Astrocyte of the spinal cord (primary cell): ENCODE data around the gene IDH3A.

Experiments used
- DNase-seq: peaks from one replicate; pipeline ENCODE4 v3.0.0; 2011; ENCODE audit warnings: low read depth, low spot score
- H3K4me3 ChIP-seq: 2 replicates; pipeline ENCODE4 v1.5.1; 2011; ENCODE audit warnings: low read depth, mild to moderate bottlenecking, low read length, moderate library complexity
- in situ Hi-C: cut with HindIII; loops from 2 replicates; pipeline ENCODE4 v1.10.0; 2017; ENCODE audit warnings: low sequenced_read_pairs
- TF ChIP-seq, protein P1 (sequence below): IDR thresholded peaks from 2 replicates; pipeline ENCODE4 v1.5.1; 2012; ENCODE audit warnings: low read depth, mild to moderate bottlenecking, low read length, inconsistent platforms

The IDH3A gene

DNA sequence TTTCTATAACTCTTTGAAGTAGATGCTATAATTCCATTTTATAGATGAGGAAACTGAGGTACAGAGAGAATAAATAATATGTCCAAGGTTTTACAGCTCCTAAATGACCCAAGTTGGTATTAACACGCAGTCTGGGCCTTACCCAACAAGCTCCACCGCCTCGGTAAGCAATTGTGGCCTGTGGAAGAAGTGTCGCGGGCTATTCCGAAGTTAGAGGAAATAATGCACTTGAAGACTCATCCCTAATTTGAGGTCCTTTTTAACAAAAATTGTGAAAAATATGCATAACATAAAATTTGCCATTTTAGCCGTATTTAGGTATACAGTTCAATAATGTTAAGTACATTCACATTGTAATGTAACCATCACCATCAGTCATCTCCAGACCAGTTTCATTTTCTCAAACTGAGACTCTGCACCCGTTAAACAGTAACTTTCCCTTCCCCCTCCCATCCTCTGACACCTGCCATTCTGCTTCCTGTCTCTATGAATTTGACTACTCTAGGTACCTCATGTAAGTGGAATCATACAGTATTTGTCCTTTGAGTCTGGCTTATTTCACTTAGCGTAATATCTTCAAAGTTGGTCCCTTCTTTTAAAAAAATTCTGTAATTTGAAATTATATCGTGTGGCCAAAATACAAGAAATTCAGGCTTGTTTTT is 18.2 kb downstream of the IDH3A start:
- TF ChIP-seq, protein P1, sequence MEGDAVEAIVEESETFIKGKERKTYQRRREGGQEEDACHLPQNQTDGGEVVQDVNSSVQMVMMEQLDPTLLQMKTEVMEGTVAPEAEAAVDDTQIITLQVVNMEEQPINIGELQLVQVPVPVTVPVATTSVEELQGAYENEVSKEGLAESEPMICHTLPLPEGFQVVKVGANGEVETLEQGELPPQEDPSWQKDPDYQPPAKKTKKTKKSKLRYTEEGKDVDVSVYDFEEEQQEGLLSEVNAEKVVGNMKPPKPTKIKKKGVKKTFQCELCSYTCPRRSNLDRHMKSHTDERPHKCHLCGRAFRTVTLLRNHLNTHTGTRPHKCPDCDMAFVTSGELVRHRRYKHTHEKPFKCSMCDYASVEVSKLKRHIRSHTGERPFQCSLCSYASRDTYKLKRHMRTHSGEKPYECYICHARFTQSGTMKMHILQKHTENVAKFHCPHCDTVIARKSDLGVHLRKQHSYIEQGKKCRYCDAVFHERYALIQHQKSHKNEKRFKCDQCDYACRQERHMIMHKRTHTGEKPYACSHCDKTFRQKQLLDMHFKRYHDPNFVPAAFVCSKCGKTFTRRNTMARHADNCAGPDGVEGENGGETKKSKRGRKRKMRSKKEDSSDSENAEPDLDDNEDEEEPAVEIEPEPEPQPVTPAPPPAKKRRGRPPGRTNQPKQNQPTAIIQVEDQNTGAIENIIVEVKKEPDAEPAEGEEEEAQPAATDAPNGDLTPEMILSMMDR: no peak
- in situ Hi-C loops: no loop called here
- H3K4me3 ChIP-seq: no peak overlapping the region
- DNase-seq: no peak

DNA sequence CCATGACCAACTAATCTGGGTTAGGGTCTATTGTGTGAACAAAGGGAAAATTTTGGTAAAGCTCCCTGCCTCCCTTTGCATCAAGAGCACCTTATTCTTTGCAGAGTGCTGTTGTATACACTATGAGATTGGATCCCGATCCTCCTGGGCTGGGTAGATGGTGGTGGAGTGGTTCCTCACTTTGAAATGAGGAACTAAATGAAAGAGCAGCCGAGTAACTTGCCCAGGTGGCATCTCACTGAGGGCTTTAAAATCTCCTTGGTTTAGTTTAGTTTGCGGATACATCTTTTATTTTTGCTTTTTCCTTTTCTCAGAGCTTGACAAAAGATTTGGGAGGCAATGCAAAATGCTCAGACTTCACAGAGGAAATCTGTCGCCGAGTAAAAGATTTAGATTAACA is 19.4 kb downstream of the IDH3A start:
- H3K4me3 ChIP-seq: no peak overlapping the region
- TF ChIP-seq, protein P1: no peak
- in situ Hi-C loops: no loop called here
- DNase-seq: no peak

DNA sequence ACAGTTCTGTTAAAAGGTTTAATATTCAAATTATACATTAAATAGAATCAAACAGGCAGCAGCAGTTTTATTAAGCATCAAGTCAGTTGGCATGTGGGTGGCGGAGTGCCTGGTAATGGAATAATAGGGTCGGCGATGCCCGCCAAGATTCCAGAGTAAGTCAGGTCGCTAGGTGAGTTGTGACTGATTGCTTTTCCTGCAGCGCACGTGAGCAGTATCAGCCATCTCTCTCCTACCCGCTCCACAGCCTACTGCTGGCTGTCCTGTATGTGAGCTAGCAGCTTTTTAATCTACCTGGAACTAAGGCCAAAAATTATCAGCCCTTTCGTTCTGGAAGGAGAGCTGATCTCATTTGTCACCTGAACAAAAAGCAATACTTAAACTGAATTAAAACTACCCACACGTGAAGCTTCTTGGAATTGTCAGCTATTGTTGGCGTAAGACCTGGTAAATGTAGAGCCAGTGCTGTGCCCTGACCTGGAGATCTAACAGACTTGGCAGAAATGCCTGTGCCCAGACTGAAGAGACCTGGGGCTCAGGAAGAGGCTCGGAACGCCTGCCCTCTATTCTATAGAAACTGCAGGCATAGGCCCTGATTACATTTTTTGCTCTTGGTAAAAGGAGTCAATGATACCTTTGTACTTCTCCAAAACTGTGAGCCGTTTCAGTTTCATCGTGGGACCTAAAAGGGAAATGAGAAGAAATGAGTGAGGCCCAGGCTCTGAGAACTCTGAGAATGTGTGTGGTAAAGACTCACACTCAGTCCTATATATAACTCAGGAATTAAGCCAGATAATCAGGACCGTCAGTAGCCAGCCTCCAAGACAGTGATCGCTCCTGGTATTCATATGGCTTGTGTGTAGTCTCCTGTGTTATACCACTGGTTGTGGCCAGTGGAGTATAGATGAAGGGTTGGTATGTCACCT is 21.9 kb downstream of the IDH3A start:
- DNase-seq: no peak
- TF ChIP-seq, protein P1: no peak
- H3K4me3 ChIP-seq: no peak overlapping the region
- in situ Hi-C loops: no loop called here

DNA sequence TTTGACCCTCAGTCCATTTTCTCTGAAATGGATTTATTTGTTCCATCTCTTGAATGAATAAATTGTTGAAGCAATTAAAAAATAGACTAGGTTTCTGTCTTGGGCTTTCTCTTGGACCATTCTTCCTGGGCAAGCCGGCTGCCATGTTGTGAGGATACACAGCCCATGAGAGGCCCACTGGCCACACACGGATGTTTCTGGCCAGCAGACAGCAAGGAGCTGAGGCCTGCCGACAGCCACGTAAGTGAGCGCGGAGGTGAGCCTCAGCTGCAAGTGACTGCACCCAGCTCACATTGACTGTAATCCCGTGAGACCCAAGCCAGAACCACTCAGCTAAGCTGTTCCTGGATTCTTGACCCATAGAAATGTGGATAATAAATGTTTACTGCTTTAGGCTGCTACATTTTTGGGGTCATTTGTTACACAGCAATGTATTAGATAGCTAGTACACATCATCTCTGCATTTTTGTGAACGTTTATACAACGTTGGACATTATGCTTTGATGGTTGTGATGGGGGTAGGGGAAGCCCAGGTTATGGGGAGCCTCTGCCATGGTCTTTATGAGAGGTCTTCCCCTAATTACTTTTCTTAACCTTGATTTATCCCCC is 22.8 kb downstream of the IDH3A start:
- TF ChIP-seq, protein P1: no peak
- in situ Hi-C loops: no loop called here
- DNase-seq: no peak
- no peak overlapping the region for H3K4me3 ChIP-seq

DNA sequence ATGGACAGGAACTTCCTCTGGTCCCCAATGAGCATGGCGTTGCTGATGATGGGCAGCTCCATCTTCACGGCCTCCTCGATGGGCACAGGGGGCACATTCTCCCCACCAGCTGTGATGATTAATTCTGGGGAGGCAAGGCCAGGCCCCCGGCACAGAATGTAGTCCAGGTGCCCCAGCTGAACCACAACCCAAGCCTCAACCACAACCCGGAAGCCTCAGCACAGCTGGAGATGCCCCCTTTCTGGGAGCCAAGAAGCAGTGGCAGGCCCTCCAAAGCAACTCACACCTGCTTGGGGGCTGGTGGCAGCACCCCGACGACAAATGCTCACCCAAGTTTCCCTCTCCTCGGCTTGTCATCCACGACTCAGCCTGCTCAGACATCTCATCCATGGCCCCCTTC is 25.2 kb downstream of the IDH3A start:
- DNase-seq: no peak
- TF ChIP-seq, protein P1: no peak
- in situ Hi-C loops: no loop called here
- H3K4me3 ChIP-seq: no peak overlapping the region

DNA sequence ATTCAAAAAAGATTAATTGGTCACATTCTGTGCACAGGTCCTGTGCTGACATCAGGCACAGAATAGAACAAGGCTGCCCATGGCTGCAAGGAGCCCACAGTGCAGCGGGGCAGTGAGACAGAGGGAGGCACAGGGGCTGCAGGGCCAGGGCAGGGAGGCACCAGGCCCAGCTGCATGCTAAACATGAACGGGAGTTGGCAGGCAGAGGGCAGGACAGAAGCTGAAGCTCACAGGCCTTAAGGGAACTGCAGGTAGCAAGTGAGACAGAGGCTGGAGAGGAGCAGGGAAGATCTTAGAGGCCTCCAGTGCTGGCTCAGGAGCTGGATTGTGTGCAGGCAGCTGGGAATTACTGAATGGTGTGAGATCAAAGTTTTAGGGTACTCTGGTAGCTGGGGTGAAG is 26.2 kb downstream of the IDH3A start:
- DNase-seq: no peak
- in situ Hi-C loops: no loop called here
- no peak overlapping the region for H3K4me3 ChIP-seq
- TF ChIP-seq, protein P1: no peak
